Measurements from ENCODE around the gene B4GAT1. TPM values are rescaled to one million over a fixed set of nuclear protein-coding genes. Genes with fewer than 3 reads are reported as not detected.

B4GAT1 gene
- total RNA-seq, 1 experiment from 2014 or later, result 47.1 TPM

- Histone ChIP-seq H3K27me3 (replicated peaks; ENCODE audit: insufficient read depth, low read depth, low read length, poor library complexity) (no peaks in the 10 kb centered on the region), H3K9me3 (ENCODE audit: low read depth, low read length, poor library complexity, severe bottlenecking) (no peaks in the 10 kb centered on the region), H3K4me1 (ENCODE audit: insufficient read depth, low read length, poor library complexity, severe bottlenecking) (peaks cover 24% of the 10 kb centered on the region), H3K4me3 (ENCODE audit: low read depth, low read length, poor library complexity, severe bottlenecking) (no peak overlapping the region), H3K36me3 (ENCODE audit: insufficient read depth, low read length, poor library complexity, severe bottlenecking) (no peaks in the 10 kb centered on the region), H3K27ac (ENCODE audit: low read depth, low read length, poor library complexity, severe bottlenecking) (peak overlapping the region; percentile 50)
- ChIA-PET CTCF (no interaction called here), POLR2A (ENCODE audit: low non-redundant PET) (no interaction called here)
- intact Hi-C loops (cut with micrococcal nuclease; ENCODE audit: unreplicated experiment), result loop anchor here (5.0 kb wide), 1 partner anchor 102 kb away; no protein-coding TSS in a partner anchor
- TF ChIP-seq CTCF (conservative IDR thresholded peaks at IDR 0.05; ENCODE audit: low read depth, low read length) (no peak), EZH2 (IDR thresholded peaks at IDR 0.05; ENCODE audit: borderline replicate concordance, low read depth, low read length, poor library complexity, severe bottlenecking) (no peak)
- BruUV-seq (replicated peaks), result no TSS peak
- DNase-seq (ENCODE audit: low spot score), result no peak
Measured at GRCh38 chr11:66324664-66325063, 22.8 kb downstream of the B4GAT1 start.

GRCh38 chr11:66323684-66324083, 23.7 kb downstream of the B4GAT1 start:
- H3K27ac ChIP-seq (ENCODE audit: low read depth, low read length, poor library complexity, severe bottlenecking), result no peak overlapping the region
- no peak for TF ChIP-seq EZH2 (IDR thresholded peaks at IDR 0.05; ENCODE audit: borderline replicate concordance, low read depth, low read length, poor library complexity, severe bottlenecking)
- no peak for TF ChIP-seq CTCF (conservative IDR thresholded peaks at IDR 0.05; ENCODE audit: low read depth, low read length)
- H3K36me3 ChIP-seq (ENCODE audit: insufficient read depth, low read length, poor library complexity, severe bottlenecking), result no peaks in the 10 kb centered on the region
- no peaks in the 10 kb centered on the region for H3K27me3 ChIP-seq (replicated peaks; ENCODE audit: insufficient read depth, low read depth, low read length, poor library complexity)
- DNase-seq (ENCODE audit: low spot score), result no peak
- H3K4me1 ChIP-seq (ENCODE audit: insufficient read depth, low read length, poor library complexity, severe bottlenecking), result peaks cover 29% of the 10 kb centered on the region
- no peaks in the 10 kb centered on the region for H3K9me3 ChIP-seq (ENCODE audit: low read depth, low read length, poor library complexity, severe bottlenecking)
- POLR2A ChIA-PET (ENCODE audit: low non-redundant PET), result no interaction called here
- CTCF ChIA-PET, result no interaction called here
- BruUV-seq (replicated peaks), result no TSS peak
- intact Hi-C loops (cut with micrococcal nuclease; ENCODE audit: unreplicated experiment), result no loop called here
- H3K4me3 ChIP-seq (ENCODE audit: low read depth, low read length, poor library complexity, severe bottlenecking), result no peak overlapping the region

DNA sequence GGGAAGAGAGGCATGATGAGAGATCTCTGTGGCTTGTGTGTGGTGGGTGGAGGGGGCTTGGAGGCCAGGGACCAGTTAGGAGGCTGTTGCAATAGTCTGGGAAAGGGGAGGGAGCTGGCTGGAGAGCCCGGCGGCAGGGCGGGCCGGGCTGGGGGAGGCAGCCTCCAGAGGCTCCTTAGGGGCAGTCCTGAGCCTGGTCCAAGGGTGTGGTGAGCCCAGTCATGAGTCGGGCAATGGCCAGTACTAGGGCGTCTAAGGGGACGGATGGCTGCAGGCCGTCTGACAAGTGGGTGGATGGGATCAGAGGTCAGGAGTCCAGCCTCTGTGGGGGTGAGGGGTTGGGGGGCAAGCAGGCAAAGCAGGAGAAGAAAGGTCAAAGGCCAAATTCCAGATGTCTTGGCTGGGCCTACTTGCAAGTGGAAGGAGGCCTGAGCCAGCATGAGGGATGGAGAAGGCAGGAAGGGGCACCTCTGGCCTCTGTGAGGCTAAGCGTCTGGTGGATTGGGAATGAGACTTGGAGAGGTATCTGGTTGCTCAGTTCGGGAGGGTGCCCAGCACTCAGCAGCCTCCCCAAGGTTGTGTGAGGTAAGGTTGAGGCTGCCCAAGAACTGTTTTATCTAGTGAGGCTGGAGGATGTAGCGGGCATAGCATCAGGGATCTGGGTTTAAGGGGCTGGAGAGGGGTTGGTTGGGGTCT, 24.5 kb downstream of the B4GAT1 start:
- no TSS peak for BruUV-seq (replicated peaks)
- Histone ChIP-seq H3K27ac (ENCODE audit: low read depth, low read length, poor library complexity, severe bottlenecking) (peak overlapping the region; percentile 56), H3K4me3 (ENCODE audit: low read depth, low read length, poor library complexity, severe bottlenecking) (no peak overlapping the region), H3K4me1 (ENCODE audit: insufficient read depth, low read length, poor library complexity, severe bottlenecking) (peaks cover 31% of the 10 kb centered on the region), H3K36me3 (ENCODE audit: insufficient read depth, low read length, poor library complexity, severe bottlenecking) (no peaks in the 10 kb centered on the region), H3K9me3 (ENCODE audit: low read depth, low read length, poor library complexity, severe bottlenecking) (no peaks in the 10 kb centered on the region), H3K27me3 (replicated peaks; ENCODE audit: insufficient read depth, low read depth, low read length, poor library complexity) (no peaks in the 10 kb centered on the region)
- ChIA-PET POLR2A (ENCODE audit: low non-redundant PET) (no interaction called here), CTCF (interaction anchor here (1.5 to 2.0 kb wide), 2 partner anchors 10 to 11 kb away, joined by 4 to 12 read pairs; no protein-coding TSS in a partner anchor)
- intact Hi-C loops (cut with micrococcal nuclease; ENCODE audit: unreplicated experiment), result no loop called here
- no peak for DNase-seq (ENCODE audit: low spot score)
- TF ChIP-seq EZH2 (IDR thresholded peaks at IDR 0.05; ENCODE audit: borderline replicate concordance, low read depth, low read length, poor library complexity, severe bottlenecking) (no peak), CTCF (conservative IDR thresholded peaks at IDR 0.05; ENCODE audit: low read depth, low read length) (no peak)

All from A673 (cell line).